Measurements from ENCODE around the gene UNC5A.
"Not testable (repeated sequence)": the region's sequence is repeated elsewhere in the genome, so short reads cannot be mapped to it uniquely, and the experiment has no call there.

UNC5A gene

GRCh38 chr5:176864755-176865154, 54.4 kb downstream of the UNC5A start:
- DNase-seq (ENCODE audit: low spot score): no peak

GRCh38 chr5:176865964-176866363, 55.6 kb downstream of the UNC5A start:
- no peak for DNase-seq (ENCODE audit: low spot score)

GRCh38 chr5:176866707-176867310, 56.5 kb downstream of the UNC5A start:
- DNase-seq (ENCODE audit: low spot score): peak; percentile 85

GRCh38 chr5:176868126-176868525, 57.8 kb downstream of the UNC5A start:
- DNase-seq (ENCODE audit: low spot score): no peak

- no peak for DNase-seq (ENCODE audit: low spot score)
Measured at GRCh38 chr5:176868731-176869130, 58.4 kb downstream of the UNC5A start.

- no peak for DNase-seq (ENCODE audit: low spot score)
Measured at GRCh38 chr5:176869501-176870109, 59.2 kb downstream of the UNC5A start.

- DNase-seq (ENCODE audit: low spot score): peak; percentile 85
Measured at GRCh38 chr5:176870110-176870591, 59.8 kb downstream of the UNC5A start.

- DNase-seq (ENCODE audit: low spot score): not testable (repeated sequence)
Measured at GRCh38 chr5:176870644-176871043, 60.3 kb downstream of the UNC5A start.

- DNase-seq (ENCODE audit: low spot score): not testable (repeated sequence)
Measured at GRCh38 chr5:176872586-176872985, 62.2 kb downstream of the UNC5A start.

GRCh38 chr5:176873011-176873410, 62.7 kb downstream of the UNC5A start:
- DNase-seq (ENCODE audit: low spot score): not testable (repeated sequence)

GRCh38 chr5:176873541-176874172, 63.3 kb downstream of the UNC5A start:
- no peak for DNase-seq (ENCODE audit: low spot score)

- DNase-seq (ENCODE audit: low spot score): no peak
Measured at GRCh38 chr5:176874198-176874780, 63.9 kb downstream of the UNC5A start.

- no peak for DNase-seq (ENCODE audit: low spot score)
Measured at GRCh38 chr5:176875014-176875550, 64.7 kb downstream of the UNC5A start.

GRCh38 chr5:176875783-176876505, 65.6 kb downstream of the UNC5A start:
- no peak for DNase-seq (ENCODE audit: low spot score)

- DNase-seq (ENCODE audit: low spot score): no peak
Measured at GRCh38 chr5:176876506-176877431, 66.4 kb downstream of the UNC5A start.

GRCh38 chr5:176877793-176878331, 67.5 kb downstream of the UNC5A start:
- no peak for DNase-seq (ENCODE audit: low spot score)

GRCh38 chr5:176878463-176878862, 68.1 kb downstream of the UNC5A start:
- DNase-seq (ENCODE audit: low spot score): no peak

- DNase-seq (ENCODE audit: low spot score): no peak
Measured at GRCh38 chr5:176878906-176879662, 68.7 kb downstream of the UNC5A start.

- no peak for DNase-seq (ENCODE audit: low spot score)
Measured at GRCh38 chr5:176879663-176880361, 69.5 kb downstream of the UNC5A start.

All from ecto neural progenitor cell (in vitro differentiated cells).